ENCODE results near the gene POU5F1.
"Not testable (repeated sequence)": the region's sequence is repeated elsewhere in the genome, so short reads cannot be mapped to it uniquely, and the experiment has no call there.

POU5F1 gene

DNA sequence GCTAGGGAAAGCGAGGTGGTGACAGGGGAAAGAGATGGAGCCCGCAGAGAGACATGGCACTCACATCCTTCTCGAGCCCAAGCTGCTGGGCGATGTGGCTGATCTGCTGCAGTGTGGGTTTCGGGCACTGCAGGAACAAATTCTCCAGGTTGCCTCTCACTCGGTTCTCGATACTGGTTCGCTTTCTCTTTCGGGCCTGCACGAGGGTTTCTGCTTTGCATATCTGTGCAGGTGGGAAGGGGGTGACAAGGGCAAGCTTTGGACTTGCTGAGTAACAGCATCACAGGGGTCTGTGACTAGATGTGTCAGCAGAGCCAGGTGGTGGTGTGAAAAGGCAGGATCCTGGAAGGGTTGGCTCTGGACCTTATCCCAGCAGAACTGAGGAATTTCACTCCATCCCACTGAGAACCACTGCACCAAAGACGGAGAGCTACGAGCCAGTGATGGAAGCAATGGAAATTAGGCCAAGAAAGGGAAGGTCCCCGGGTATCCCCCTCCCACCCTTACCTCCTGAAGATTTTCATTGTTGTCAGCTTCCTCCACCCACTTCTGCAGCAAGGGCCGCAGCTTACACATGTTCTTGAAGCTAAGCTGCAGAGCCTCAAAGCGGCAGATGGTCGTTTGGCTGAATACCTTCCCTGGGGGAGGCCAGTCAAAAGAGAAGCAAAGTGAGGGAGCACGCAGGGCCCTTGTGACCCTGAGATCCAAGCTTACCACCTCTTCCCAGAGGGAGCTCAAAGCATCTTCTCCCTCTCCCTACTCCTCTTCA lies 5.2 kb downstream of the POU5F1 start:
- not testable (repeated sequence) for DNase-seq

- not testable (repeated sequence) for DNase-seq
Measured at GRCh38 chr6:31164475-31165063, 5.9 kb downstream of the POU5F1 start.

DNA sequence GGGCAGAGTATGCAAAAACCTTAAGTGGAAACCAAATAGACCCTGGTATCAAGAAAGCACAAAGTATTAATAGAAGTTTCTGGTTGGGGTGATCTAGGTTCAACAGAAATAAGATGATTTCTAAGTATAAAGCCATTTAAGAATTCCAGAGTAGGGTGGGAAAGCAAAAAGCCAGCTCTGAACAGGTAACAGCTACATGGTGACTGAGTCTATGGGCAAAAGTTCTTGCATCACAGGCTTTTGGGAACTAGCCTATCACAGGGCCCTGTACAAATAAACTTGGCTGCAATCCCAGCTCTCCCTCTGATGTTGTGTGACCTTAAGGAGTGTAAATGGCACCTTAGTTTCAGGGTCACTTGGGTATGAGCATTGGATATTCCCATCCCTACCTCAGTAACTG lies 6.6 kb downstream of the POU5F1 start:
- no peak for DNase-seq

DNA sequence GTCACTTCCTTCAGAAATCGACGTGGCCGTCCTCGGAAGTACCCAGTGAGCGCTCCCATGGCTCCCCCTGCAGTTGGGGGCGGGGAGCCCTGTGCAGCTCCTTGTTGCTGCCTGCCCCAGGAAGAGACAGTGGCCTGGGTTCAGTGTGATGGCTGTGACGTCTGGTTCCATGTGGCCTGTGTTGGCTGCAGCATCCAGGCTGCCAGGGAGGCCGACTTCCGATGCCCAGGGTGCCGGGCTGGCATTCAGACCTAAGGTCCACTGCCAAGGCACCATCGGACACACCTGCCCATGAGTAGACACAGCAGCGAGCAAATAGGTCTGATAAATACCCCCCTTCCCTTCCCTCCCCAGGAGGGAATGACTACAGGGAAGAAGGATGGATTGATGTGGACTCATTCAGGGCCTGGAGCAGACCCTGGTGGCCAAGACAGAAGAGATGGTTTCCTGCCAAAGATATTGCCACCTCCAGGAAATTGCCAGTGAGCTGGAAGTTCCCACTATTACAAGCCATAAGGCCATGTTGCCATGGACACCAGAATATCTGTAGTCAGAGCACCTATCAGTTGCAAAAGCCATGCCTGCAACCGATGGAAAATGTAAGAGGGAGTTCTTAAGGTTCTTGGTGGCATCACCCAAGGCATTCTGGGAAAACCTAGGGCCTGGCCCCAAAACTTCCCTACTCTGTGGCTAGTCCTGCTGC lies 7.9 kb downstream of the POU5F1 start:
- no peak for DNase-seq

- no peak for DNase-seq
Measured at GRCh38 chr6:31161216-31162126, 9.0 kb downstream of the POU5F1 start.

- DNase-seq, result no peak
Measured at GRCh38 chr6:31158863-31159855, 11.3 kb downstream of the POU5F1 start.

GRCh38 chr6:31158140-31158862 lies 12.2 kb downstream of the POU5F1 start, which contains the start of gene TCF19:
Gene TCF19 (plus strand): TSS chr6:31158589. CDS start chr6:31159470, 881 bp downstream.
- DNase-seq, result peak; percentile 99

GRCh38 chr6:31157513-31158139 lies 12.9 kb downstream of the POU5F1 start, which contains the start of gene CCHCR1:
Gene CCHCR1 (minus strand): TSS chr6:31157802. CDS start chr6:31157600, 202 bp downstream.
- no peak for DNase-seq

GRCh38 chr6:31156641-31157040 lies 13.8 kb downstream of the POU5F1 start:
- no peak for DNase-seq

GRCh38 chr6:31154436-31154835 lies 16.0 kb downstream of the POU5F1 start:
- DNase-seq, result no peak

GRCh38 chr6:31152781-31153180 lies 17.7 kb downstream of the POU5F1 start:
- DNase-seq, result no peak

- DNase-seq, result no peak
Measured at GRCh38 chr6:31149827-31150447, 20.5 kb downstream of the POU5F1 start.

DNA sequence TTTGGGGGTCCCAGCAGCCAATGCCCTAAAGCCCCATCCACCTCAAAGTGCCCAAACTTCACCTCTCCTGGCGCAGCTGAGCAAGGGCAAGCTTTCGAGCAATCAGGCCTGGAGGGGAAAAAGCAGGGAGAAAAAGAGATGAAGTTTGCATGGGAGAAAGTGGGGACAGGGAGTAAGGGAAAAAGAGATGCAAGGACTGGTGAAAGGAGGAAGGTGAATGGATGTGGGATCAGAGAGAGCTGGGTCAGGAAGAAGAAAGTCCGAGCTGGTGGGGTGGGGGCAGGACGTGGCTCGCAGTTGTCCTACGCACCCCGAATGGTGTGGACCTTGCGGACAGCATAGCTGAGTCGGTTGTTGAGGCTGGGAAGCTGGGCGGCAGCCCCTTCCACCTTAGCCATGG lies 25.1 kb downstream of the POU5F1 start:
- no peak for DNase-seq

DNA sequence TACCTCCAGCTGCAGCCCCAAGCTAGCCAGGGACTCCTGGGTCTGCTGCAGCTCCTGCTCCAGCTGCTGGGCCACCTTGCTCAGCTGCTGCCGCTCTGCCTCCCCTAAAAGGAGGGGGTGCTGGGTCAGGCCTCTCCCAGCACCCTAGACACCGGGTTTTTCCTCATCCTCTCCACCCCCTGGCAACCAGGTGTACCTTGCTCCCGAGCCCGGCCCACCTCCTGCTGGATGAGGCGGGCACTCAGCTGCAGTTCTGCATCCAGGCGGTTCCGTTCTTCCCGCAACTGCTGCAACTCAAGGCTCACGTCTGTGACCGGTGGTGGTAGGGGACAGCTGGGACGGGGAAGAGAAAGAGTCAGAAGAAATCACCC lies 25.5 kb downstream of the POU5F1 start:
- DNase-seq, result no peak

DNA sequence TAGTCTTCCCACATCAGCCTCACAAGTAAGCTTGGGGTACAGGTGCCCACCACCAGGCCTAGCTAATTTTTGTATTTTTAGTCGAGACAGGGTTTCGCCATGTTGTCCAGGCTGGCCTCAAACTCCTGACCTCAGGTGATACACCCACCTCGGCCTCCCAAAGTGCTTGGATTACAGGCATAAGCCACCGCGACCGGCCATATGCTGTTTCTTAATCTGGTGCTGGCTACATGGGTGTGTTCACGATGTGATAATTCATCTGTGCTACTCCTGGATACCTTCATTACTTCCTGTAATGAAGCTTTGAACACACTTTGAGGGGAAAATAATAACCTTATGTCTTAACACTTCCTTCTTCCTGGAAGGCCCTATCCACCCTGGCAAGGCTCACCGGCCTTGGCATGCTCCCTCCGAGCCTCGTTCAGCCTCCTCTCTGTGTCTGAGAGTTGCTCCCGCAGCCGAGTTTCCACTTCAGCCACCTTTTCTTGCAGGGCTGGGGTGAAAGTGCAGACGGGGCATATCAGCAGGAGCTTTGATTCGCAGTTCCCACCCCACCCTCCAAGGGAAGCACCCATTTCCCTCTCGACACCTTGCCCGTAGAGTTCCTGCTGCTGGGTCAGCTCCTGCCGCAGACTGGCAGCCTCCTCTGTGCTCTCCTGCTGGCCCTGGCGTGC lies 26.0 kb downstream of the POU5F1 start:
- DNase-seq, result no peak

- DNase-seq, result no peak
Measured at GRCh38 chr6:31143148-31143547, 27.3 kb downstream of the POU5F1 start.

GRCh38 chr6:31142361-31142761 lies 28.1 kb downstream of the POU5F1 start:
- DNase-seq, result no peak

DNA sequence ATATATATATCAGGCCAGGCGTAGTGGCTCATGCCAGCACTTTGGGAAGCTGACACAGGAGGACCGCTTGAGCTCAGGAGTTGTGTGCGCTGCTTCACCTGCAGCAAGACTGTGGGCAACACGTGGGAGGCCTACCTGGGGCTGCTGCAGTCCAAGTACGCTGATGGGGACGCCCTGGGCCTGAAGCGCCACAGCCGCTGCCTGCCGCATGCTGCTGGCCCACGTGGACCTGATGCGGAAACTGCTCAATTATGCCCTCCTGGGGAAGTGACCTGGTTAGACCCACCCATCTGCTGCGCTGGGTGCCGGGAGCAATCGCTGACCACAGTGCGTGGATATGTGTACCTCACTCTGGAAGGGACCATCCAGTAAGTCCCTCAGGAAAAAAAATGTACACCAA lies 29.8 kb downstream of the POU5F1 start:
- no peak for DNase-seq

DNA sequence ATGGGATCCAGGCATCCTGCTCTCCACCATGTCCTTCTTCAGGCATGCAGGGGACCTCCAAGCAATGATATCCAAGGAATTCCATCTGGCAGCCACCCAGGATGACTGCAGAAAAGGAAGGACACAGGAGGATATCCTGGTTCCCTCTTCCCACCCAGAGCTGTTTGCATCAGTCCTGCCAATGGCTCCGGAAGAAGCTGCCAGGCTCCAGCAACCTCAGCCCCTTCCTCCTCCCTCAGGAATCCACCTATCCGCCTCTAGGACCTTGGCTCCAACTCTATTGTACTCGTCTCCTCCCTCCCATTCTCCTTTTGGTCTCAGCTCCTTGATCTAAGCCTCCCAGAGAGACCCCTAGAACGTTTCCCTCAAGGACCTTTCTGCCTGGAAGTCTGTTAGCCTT lies 30.9 kb downstream of the POU5F1 start:
- no peak for DNase-seq
